HFF-Myc (cell line): ENCODE results near the gene LRRTM4.

ENCODE experiments used
- DNase-seq: peaks from one replicate; pipeline ENCODE4 v3.0.0-alpha.2; 2011; ENCODE audit warnings: low read depth; ENCODE audit errors: extremely low read depth
- H3K4me3 ChIP-seq: replicated peaks from 2 replicates; pipeline ENCODE4 v1.5.1; 2011; ENCODE audit warnings: low read depth, mild to moderate bottlenecking, control low read depth, low read length
- TF ChIP-seq, protein P1 (sequence below): IDR thresholded peaks from 2 replicates; pipeline ENCODE4 v1.5.1; 2012; ENCODE audit warnings: mild to moderate bottlenecking, low read depth, low read length, control low read depth; ENCODE audit errors: missing control alignments

Gene LRRTM4

DNA sequence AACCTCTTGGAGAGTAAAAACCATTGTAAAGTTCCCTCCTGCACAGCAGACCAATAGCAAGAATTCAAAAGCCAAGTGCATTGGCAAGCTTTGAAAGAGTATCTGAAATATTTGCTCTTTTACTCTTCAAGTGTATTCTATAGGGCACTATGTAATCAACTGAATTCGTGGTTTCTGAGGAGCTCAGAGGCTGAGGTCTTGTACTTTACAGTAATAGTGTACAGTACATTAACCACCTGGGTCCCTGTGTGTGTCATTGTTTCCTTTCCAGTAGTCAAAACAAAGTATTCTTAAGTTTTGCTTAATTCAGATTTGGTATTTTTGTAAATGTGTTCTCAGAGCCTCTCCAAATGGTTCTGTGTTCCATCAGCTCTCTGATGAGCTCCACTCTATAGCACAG lies 769.7 kb downstream of the LRRTM4 start:
- TF ChIP-seq, protein P1, sequence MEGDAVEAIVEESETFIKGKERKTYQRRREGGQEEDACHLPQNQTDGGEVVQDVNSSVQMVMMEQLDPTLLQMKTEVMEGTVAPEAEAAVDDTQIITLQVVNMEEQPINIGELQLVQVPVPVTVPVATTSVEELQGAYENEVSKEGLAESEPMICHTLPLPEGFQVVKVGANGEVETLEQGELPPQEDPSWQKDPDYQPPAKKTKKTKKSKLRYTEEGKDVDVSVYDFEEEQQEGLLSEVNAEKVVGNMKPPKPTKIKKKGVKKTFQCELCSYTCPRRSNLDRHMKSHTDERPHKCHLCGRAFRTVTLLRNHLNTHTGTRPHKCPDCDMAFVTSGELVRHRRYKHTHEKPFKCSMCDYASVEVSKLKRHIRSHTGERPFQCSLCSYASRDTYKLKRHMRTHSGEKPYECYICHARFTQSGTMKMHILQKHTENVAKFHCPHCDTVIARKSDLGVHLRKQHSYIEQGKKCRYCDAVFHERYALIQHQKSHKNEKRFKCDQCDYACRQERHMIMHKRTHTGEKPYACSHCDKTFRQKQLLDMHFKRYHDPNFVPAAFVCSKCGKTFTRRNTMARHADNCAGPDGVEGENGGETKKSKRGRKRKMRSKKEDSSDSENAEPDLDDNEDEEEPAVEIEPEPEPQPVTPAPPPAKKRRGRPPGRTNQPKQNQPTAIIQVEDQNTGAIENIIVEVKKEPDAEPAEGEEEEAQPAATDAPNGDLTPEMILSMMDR: no peak
- H3K4me3 ChIP-seq: no peak overlapping the region
- no peak for DNase-seq

DNA sequence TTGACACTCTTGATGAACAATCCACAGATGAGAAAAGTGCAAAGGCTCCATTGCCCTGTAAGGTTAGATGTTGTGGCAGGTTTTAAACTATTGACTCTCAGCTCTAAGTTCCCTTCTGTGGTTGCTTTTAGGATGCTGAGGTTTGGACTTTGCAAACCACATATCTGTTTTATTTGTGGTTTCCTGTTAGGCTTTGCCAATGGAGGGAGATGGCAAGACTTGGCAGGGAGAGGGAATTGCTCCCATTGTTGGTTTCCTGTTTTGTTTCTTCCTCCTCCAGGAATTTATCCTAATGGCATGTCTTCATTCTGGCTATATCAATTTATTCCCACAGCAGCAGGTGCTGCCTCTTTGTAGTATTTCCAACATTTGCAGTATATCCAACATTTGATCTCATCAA lies 772.3 kb downstream of the LRRTM4 start:
- H3K4me3 ChIP-seq: no peak overlapping the region
- DNase-seq: no peak
- TF ChIP-seq, protein P1: no peak

DNA sequence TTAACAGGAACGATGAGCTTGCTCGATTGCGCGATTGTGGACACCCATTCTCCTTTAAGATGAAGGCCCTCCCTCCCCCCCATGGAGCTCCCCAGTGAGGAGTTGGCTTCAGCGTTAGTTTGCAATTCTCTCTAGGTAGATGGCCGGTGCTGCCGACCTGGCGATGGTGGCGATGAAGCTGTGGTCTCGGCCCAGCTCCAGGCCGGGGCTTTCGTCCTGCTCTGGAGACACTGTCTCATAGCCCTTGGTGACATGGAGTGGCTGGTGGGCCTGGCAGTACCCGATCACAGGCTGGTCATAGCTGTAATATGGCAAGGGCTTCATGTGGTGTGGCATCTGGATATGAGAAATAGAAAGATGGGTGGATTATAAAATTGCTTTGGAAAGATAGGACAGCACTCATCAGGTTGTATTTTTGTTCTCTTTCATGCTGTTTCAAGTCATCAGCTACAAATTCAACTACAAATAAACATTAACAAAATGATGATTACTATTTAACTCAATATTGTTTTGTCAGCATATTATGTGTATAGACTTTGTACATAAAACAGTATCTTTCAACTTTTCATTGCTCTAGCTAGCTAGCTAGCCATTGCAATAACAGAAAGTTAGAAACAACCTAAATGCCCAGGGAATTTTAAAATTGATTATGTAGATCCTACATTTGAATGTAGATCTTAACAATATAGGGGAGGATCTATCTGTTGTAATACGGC lies 773.4 kb downstream of the LRRTM4 start:
- DNase-seq: no peak
- TF ChIP-seq, protein P1: no peak
- no peak overlapping the region for H3K4me3 ChIP-seq

DNA sequence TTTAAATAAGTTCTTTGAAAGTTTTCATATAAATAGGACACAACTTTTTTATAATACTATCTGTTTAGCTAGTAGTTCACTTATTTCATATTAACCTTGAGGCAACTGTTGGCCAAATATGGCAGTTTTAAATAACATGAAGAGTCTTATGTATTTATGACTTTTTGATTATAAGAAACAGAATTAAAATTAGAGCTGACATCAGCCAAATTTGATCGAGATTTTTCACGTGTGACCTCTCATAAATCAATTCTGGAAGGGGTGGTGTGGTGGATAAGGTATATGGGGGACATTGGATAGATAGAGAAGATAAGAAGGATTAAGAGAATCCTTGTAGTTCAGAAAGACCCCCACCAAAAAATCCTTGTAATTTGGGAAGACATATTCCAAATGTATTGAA lies 776.6 kb downstream of the LRRTM4 start:
- H3K4me3 ChIP-seq: no peak overlapping the region
- TF ChIP-seq, protein P1: no peak
- DNase-seq: no peak

DNA sequence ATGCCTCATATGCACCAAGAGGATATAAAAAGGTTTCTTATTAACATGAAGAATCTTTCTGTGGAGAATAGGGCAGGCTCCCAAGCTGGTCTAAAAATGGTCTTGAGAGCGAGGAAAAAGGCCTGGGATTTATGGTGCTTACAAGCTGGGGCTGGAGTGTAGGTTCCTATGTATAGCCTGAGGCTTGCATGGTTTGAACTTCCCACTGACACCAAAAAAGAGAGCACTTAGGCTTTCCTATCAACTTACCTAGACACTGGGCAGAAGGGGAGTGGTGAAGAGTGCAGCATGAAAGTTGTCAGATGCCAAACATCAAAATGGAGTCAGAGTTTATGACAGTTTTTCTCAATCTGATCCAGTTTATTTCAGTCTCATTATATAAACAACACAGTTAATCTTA lies 784.6 kb downstream of the LRRTM4 start:
- no peak for DNase-seq
- TF ChIP-seq, protein P1: no peak
- H3K4me3 ChIP-seq: no peak overlapping the region

DNA sequence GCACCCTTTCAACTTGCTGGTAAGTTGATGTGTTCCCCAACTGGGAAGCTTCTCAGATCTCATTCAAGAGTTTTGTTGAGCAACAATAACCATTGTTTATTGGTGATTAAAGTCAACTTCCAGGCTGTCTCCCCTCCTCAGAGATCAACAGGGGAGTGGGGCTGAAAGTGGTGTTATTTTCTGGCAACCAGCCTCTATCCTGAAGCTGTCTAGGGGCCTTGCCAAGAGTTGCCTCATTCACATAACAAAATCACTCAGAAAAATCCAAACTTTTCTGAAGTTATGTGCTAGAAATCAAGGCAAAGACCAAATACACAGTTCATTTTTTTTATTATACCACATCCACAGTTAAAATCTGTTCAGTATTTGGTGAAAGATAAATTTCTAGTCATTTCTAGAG lies 788.4 kb downstream of the LRRTM4 start:
- no peak overlapping the region for H3K4me3 ChIP-seq
- TF ChIP-seq, protein P1: no peak
- no peak for DNase-seq

DNA sequence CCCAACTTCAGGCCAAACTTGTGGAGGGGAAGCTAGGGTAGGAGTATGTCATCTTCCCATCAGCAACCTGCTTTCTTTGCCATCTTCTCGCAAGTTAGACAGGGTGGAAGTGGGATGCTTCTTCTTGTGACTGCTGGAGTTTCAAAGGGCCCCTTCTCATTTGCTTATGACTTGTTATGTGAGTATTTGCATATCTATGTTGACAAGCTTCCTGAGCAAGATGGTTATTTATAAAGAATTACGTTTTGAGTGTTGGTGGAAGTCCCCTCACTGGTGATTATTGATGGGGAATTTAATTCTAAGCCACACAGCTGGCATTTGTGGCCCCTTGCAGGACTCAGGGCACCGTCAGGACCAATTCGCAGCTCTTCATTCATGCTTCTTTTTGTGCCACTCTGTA lies 791.0 kb downstream of the LRRTM4 start:
- TF ChIP-seq, protein P1: no peak
- DNase-seq: no peak
- H3K4me3 ChIP-seq: no peak overlapping the region
